NCI-H1930 (cell line): ENCODE data around the gene FAM20A.
A peak's percentile ranks its signal among the peaks of the same experiment; 100 is the strongest.
"Not testable (repeated sequence)": the region's sequence is repeated elsewhere in the genome, so short reads cannot be mapped to it uniquely, and the experiment has no call there.

Experiments
- DNase-seq, 2 experiments: peaks; one replicate each; lab custom pipeline; 2025; lab: John Stamatoyannopoulos, UW

FAM20A gene

DNA sequence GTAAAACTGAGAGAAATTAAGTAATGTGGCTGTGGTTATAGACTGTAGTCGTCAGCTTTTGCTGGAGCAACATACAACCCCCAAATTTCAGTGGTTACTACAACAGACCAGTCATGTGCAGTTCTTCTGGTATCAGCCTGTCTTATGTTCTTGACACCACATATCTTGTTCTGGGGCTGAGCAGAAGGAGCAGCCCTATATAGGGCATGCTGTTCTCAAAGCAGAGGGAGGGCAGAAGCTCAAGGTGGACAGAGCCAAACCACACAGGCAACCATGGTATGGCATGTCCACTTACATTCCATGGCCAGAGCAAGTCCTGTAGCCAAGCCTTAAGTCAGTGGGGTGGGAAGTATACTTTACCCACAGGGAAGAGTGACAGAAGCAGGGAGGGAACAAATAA, 81.3 kb downstream of the FAM20A start:
- DNase-seq: no peak

DNA sequence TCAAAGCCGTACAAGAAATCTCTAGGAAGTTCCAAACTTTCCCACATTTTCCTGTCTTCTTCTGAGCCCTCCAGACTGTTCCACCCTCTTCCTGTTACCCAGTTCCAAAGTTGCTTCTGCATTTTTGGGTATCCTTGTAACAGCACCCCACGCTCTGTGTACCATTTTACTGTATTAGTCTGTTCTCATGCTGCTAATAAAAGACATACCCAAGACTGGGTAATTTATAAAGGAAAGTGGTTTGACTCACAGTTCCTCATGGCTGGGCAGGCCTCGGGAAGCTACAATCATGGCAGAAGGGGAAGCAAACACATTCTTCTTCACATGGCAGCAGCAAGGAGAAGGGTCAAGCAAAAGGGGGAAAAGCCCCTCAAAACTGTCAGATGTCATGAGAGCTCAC, 82.1 kb downstream of the FAM20A start:
- DNase-seq: not testable (repeated sequence)

DNA sequence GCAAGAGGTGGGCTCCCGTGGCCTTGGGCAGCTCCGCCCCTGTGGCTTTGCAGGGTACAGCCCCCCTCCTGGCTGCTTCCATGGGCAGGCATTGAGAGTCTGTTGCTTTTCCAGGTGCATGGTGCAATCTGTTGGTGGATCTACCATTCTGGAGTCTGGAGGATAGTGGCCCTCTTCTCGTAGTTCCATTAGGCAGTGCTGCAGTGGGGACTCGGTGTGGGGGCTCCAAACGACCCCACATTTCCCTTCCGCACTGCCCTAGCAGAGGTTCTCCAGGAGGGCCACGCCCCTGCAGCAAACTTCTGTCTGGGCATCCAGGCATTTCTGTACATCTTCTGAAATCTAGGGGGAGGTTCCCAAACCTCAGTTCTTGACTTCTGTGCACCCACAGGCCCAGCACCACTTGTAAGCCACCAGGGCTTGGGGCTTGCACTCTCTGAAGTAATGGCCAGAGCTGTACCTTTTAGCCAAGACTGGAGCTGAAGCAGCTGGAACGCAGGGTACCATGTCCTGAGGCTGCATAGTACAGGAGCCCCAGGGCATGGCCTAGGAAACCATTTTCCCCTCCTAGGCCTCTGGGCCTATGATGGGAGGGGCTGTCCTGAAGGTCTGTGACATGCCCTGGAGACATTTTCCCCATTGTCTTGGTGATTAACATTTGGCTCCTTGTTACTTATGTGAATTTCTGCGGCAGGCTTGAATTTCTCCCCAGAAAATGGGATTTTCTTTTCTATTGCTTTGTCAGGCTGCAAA, 82.9 kb downstream of the FAM20A start:
- DNase-seq: no peak

DNA sequence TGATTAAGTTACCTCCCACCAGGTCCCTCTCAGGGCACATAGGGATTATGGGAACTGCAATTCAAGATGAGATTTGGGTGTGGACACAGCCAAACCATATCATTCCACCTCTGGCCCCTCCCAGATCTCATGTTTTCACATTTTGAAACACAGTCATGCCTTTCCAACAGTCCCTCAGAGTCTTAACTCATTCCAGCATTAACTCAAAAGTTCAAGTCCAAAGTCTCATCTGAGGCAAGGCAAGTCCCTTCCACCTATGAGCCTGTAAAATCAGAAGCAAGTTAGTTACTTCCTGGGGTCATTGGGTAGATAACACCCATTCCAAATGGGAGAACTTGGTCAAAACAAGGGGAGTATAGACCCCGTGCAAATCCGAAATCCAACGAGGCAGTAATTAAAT, 83.6 kb downstream of the FAM20A start:
- not testable (repeated sequence) for DNase-seq

DNA sequence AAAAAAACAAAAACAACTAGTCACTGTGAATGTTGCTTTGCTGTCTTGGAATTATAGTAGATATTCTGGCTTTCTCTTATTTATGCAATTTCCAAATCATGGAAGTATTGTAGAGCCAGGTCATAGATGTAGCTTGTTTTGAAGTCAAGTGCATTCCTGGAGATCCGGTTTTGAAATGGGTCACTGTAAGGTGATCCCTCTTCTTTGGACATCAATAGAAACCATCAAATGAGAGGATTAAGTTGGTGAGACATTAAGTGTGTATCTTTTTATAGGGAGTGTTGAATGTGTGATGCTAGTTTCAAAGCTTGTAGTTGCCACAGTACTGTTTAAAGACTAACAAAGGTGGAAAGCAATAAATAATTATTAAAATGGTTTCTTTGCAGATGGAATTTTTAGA, 84.4 kb downstream of the FAM20A start:
- DNase-seq: no peak

DNA sequence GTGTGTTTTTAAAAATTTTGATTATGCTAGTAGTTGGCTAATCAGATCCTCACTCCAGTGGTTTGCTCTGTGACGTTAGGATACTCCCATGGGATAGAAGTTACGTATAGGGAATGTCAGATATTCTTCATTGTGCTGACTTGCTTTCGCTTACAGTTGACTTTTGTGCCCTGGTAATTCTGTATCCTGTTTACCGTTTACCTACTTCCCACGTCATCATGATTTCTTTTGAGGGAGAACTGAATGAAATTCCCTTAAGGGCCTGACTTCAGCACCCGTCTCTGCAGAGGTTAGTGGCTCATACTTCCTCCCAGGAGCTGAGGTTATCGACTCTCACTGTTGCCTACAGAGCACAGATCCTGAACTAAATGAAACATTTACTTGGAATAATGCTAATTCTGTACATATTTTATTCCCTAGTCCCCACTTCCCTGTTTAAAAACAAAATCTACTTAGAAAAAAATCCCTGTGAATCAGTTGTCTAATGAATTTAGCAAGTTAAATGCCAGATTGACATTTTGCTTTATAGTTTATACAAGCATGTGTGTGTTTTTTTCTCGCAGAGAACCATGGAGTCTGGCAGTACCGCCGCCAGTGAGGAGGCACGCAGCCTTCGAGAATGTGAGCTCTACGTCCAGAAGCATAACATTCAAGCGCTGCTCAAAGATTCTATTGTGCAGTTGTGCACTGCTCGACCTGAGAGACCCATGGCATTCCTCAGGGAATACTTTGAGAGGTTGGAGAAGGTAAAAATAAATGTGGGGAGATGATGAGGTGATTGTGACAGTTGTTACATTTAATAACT, 86.1 kb downstream of the FAM20A start:
- DNase-seq: peak in 1 of 2 experiments; percentile 16

DNA sequence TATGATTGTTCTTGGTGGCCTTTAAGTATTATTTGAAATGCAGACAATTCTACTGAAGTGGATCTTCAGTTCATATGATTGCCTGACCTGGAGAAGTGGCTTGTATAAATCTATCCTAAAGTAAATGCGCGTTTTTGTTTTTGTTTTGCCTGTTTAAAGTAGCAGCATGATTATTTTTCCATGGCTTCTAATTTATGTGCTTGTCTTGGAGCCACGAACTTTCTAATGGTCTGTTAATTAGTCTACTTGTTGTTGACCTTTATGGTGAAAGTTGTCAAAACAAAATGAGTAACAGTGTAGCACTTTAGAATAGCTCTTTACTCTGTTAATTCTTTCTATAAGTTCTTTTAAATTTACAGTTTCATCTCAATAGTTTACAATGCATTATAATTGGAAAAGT, 87.2 kb downstream of the FAM20A start:
- DNase-seq: no peak

DNA sequence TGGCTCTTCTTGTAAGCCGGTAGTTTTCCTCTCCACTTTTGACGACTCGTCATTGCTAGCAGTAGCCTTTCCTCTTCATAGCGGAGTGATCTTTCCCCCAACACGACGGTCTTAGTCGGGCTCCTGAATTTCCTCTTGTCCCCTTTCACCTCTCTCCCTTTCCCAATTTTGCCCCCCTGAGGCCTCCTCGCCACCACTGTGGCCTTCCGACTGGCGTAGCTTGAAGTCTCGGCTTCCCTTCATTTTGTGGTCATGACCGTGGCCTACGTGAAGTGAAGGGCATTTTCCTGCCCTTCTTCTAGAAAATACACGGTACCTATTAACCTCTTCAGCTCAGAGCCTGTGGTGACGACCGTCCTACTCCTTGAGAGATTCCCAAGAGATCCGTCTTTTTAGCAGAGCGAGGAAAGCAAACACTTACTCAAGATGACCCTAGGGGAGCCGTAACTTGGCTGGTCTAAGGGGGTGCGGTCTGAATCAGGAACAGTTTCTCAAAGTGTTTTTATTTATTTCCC, 88.2 kb downstream of the FAM20A start:
- DNase-seq: peak; percentile 12 to 30

DNA sequence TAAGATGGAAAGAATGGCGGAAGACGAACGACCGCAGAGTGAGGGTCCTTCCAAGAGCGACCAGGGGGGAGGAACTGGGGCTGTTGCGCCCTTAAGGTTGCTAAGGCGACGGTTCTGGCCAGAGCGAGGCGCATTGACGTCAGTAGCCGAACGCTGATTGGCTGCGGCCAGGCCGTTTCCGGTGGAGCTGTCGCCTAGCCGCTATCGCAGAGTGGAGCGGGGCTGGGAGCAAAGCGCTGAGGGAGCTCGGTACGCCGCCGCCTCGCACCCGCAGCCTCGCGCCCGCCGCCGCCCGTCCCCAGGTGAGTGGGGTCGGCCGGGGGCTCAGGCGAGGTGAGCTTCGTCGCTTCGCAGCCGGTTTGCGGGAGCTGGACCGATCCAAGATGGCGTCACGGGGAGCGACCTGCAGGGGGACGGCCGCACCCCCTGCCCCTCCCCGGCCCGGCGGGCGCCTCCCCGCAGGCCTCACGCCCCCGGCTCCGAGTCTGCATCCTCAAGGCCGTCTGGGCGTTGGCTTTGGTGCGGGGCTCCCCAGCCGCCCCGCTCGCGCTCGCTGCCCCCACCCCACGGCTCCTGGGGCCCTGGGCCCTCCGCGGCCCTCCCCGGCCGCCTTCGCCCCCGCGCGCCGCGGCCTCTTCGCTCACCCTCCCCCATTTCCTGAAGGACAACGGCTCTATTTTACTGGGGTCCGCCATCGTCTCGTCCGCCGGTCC, 88.8 kb downstream of the FAM20A start, which contains the start of gene PRKAR1A:
TSS of gene PRKAR1A (plus strand) at position 184 of the 713 bp plus-strand sequence. CDS start 2,970 bp downstream, outside the sequence.
- DNase-seq: peak; percentile 90 to 93

DNA sequence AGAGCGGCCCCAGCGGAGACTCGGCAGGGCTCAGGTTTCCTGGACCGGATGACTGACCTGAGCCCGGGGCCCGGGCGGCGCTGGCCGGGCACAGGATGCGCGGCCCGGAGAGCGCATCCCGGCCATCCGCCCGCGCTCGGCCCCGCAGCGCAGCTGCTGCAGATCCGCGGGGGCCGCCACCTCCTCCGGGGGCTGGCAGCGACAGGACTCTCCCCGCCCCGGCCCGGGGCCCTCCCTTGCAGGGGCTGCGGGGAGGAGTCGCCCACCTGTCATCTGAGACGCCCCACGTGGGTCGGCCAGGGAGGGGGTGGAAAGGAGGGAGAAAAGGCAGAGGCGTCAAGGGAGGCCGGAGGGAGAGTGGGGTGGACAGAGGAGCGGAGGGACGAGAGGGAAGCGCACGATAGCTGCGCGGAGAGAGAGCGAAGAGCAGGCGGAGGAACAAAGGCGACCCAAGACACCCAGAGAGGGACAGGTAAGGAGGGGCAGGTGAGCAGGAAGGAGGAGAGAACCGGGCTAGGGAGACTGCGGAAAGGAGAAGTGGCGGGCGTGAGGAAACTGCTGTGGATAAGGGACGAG, 89.4 kb downstream of the FAM20A start:
- peak; percentile 71 to 81 for DNase-seq

DNA sequence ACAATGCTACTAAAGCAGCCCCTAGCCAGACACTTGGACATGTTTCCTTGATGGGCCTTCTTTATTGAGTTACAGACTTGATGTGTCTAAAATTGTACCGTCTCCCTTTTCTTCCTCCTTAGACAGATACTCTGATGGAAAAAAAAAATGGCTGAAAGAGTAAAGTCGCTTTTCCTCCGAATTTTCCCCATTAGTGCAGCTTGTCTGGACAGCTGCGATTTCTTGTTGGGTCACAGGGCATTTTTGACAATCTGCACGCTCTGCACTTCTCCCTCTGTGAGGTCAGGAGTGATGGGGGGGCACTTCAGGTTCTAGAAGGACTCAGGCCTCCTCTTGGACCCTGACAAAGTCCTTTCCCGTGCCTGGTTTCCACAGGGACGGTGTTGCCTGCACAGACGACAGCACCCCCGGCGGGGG, 89.9 kb downstream of the FAM20A start:
- no peak for DNase-seq

DNA sequence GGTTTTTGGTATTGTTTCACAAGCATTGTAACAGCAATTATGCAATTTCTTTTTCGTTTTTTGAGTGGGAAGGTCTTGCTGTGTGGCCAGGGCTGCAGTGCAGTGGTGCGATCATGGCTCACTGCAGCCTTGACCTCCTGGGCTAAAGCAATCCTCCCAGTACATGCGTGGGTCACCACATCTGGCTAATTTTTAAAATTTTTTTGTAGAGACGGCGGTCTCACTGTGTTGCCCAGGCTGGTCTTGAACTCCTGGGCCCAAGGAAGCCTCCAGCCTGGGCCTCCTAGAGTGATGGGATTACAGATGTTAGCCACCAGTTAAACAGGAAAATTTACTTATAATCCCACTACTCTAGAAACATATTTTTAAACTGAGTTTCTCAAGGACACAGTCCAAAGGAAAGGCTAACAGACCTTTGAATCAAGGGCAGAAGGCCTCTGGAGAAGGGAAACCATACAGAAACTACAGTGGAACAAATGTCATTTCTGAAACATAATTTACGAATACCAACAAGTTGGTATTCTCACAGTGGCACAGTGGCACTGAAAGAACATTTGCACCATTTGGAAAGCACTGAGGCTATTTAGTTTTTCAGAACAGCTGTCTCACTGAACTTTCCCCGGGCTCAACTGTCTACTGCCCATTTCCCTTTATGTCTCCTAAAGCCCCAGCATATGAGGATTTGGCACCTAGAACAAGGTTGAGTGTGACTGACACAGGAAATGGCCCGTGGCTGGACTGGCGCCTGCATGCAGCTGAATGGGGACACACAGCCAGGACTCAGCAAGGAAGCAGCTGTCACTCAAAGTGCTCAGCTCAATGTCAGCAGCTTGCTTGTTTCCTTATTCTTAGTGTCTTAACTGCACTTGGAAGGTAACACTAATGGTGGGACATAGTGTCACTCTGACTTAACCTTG, 91.8 kb downstream of the FAM20A start:
- no peak for DNase-seq

DNA sequence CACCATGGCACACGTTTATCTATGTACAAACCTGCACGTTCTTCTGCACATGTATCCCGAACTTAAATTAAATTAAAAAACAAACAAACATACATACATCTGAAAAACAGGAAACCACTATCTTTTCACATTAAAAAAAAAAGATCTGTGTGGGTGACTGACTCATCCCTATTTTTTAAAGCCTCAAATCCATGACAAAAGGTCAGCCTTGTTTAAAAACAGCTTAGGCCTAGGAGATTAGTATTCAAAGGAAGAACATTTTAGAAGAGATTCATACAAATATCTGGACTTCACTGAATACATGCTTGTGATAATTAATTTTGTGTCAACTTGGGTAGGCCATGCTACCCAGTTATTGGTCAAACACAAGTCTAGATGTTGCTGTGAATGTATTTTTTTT, 93.6 kb downstream of the FAM20A start:
- DNase-seq: no peak

DNA sequence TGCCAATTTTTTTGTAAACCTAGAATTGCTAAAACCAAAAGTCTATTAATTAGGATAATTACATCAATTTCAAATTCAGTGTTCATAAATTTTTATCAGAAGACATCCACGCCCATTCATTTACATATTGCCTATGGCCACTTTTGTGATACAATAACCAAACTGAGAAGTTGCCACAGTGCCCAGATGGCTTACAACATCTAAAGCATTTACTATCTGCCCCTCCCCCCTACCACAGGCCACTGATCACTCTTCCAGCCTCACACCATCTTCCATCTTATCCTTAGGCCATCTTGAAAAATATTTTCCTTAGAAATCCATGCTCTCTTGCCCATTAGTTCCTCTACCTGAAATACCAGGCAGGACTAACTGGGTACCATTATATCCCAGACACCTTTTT, 95.2 kb downstream of the FAM20A start:
- DNase-seq: no peak

DNA sequence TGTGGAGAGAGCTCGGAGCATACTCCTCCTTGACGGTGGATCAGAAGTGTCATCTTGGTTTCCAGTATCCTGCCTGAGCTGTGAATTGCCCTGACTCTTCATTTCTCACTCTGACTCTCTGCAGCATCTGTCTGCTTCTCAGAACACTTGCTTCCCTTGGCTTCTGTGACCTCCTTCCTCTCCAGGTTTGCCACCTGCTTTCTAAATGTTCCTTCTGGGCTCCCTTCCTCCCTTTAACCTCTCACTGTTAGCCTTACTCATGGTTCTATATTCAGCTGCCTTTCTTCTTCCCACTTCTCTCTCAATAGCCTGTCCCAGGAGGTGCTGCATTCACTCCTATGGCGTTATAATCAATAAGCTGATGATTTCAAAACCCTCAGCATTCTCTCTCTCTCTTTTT, 100.1 kb downstream of the FAM20A start:
- no peak for DNase-seq

DNA sequence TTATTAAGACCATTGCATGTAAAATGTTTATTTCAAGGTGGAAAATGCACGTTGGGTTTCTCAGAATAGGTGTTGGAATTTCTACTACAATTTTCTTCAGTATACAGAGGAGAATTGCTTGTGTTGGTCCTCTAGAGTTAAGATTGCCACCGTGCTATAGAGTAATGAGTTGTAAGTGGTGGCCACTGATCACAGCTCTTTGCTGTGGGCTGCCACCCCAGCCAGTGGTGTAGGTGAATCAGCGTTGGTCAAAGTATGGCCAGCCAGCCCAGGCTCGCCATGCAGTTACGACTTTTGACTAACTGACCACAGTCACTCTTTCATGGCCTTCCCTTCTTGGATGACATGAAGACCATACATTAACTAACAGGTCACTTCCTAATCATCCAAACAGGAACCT, 101.6 kb downstream of the FAM20A start:
- DNase-seq: no peak

DNA sequence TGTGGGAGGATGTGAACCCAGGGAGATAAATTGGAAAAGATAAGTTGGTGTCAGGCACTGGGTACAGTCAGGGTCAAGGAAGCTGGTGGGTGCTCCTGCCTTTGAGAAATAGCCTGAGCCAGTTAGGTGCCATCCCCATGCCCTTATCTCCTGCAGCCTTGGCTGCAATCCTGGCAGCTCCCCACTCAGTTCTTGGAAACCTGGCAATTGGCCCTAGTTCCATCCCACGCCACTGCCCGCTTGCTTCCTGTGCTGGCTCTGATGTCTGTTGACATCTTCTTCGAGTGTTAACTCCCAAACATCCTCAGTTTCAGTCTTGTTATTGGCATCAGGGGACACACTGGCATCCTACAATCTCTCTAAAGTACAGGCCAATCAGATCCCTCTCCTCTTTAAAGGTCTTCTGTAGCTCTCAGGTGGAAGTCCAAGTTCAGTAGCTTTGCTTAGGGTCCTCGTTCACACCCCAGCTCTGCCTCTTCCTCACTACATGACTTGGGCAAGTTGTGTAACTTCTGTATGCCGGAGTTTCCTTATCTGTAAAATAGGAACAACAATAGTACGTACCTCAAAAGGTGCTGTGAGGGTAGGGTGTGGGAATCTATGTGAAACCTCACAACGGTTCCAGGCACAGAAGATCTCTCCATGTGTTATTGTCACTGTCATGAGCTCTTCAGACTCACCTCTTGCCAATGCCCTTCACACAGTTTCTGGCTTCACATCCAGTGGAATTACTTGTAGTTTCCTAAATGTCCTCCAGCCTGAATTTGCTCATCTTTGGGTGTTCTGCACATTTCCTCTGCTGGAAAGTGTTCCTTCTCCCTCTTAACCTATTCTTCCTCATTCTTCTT, 102.5 kb downstream of the FAM20A start:
- DNase-seq: no peak

DNA sequence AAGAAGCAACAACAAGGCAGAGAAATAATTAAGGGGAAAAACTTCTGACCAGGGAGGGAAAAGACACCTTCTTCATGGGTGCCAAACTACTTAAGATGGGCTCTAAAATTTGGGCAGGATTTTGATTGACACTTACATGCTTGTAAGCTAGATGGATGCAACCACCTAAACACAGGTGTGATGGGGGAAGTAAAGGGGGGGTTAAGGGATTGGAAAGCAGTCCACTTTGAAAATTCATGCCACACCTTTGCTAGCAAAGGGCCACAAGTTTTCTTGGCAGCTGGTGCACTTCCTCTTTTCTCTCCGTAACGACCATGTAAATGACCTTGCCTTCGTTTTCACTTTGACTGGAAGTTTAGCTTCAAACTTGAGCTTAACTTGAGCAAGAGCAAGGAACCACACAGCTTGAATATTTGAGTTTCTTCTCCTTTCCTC, 103.3 kb downstream of the FAM20A start:
- no peak for DNase-seq

DNA sequence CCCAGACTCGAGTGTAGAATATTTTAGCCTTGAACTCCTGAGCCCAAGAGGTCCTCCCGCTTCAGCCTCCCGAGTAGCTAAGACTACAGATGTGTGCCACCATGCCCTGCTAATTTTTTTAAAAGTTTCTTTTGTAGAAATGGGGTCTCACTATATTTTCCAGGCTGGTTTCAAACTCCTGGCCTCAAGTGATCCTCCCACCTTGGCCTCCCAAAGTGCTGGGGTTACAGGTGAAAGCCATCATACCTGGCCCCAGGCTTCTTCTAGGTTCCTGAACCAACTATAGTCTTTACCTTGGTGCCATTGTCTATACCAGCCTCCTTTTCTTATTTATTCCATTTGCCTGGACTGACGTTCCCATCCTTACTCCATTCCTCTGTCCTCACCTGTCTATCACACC, 106.1 kb downstream of the FAM20A start:
- no peak for DNase-seq
